ENCODE results near the gene DHRS11. TPM values are rescaled to one million over a fixed set of nuclear protein-coding genes. Genes with fewer than 3 reads are reported as not detected.

The DHRS11 gene
- total and polyA plus RNA-seq, 2 of the 8 experiments (the other 6 are each of a cell fraction or from before 2014, with no cell fraction given) = 29.5 to 63.3 TPM

- ChIA-PET POLR2A (ENCODE audit: partially characterized antibody) (no interaction called here), CTCF (ENCODE audit: partially characterized antibody) (interaction anchor here (0.8 to 9.5 kb wide), 25 partner anchors 9 to 611 kb away, joined by 3 to 122 read pairs (median 5); partner anchors contain the start of gene MRM1)
- no peak overlapping the region for H3K4me3 ChIP-seq (ENCODE audit: extremely low read depth in 1 of 4, insufficient read depth in 2 of 4, low read depth in 3 of 4, low read length in 4 of 4)
- H3K4me2 ChIP-seq (ENCODE audit: insufficient read depth in 1 of 2, low read depth in 2 of 2, low read length in 2 of 2) = no peak overlapping the region
- H3K27ac ChIP-seq (ENCODE audit: low read depth, low read length) = no peak overlapping the region
- no peak overlapping the region for H4K91ac ChIP-seq (replicated peaks; ENCODE audit: insufficient read length, low read length)
- H3K36me3 ChIP-seq (ENCODE audit: control insufficient read depth in 2 of 4, insufficient read depth in 4 of 4, low read length in 3 of 4) = no peaks in the 10 kb centered on the region
- H2BK12ac ChIP-seq (ENCODE audit: low read depth, low read length) = no peak overlapping the region; the same call in 1 of the 2 replicates
- H2BK20ac ChIP-seq (ENCODE audit: low read length) = no peak overlapping the region
- H2BK120ac ChIP-seq (replicated peaks; ENCODE audit: low read depth, low read length) = no peak overlapping the region
- H3K14ac ChIP-seq (ENCODE audit: insufficient read length) = no peak overlapping the region
- H3K4ac ChIP-seq (replicated peaks; ENCODE audit: insufficient read length, low read depth, low read length) = no peak overlapping the region
- H3K56ac ChIP-seq (replicated peaks; ENCODE audit: insufficient read length, low read depth, low read length) = no peak overlapping the region
- H2AK5ac ChIP-seq (ENCODE audit: low read depth, low read length) = no peak overlapping the region
- no peaks in the 10 kb centered on the region; a peak in 1 of 7 replicates for H3K27me3 ChIP-seq (replicated peaks in 1 of 4; ENCODE audit: control insufficient read depth in 3 of 4, extremely low read depth in 1 of 4, insufficient read depth in 3 of 4, low read length in 3 of 4)
- FAIRE-seq (no peak), DNase-seq (ENCODE audit: low read depth in 1 of 2, low spot score in 2 of 2) (peak; percentile 64 to 99)
- H3K23ac ChIP-seq (ENCODE audit: insufficient read length) = no peak overlapping the region
- H2AFZ ChIP-seq (ENCODE audit: low read length) = no peak overlapping the region
- H3K18ac ChIP-seq (ENCODE audit: extremely low read depth, low read length) = no peak overlapping the region; the same call in 1 of the 2 replicates
- H3K9ac ChIP-seq (replicated peaks in 1 of 4; ENCODE audit: extremely low read depth in 1 of 4, low read depth in 3 of 4, low read length in 3 of 4) = no peak overlapping the region
- H3K79me2 ChIP-seq (ENCODE audit: control insufficient read depth in 1 of 2, insufficient read depth in 2 of 2, low read length in 2 of 2) = no peaks in the 10 kb centered on the region
- H4K20me1 ChIP-seq (replicated peaks in 1 of 2; ENCODE audit: control insufficient read depth in 1 of 2, insufficient read depth in 2 of 2, low read length in 2 of 2) = peaks cover 0 to 1% of the 10 kb centered on the region in 2 experiments
- H2BK5ac ChIP-seq (ENCODE audit: low read depth, low read length) = no peak overlapping the region
- no peak overlapping the region for H2BK15ac ChIP-seq (ENCODE audit: low read length)
- no peaks in the 10 kb centered on the region; the same call in 1 of the 2 replicates for H3K23me2 ChIP-seq (ENCODE audit: low read depth, low read length)
- no peak overlapping the region for H4K8ac ChIP-seq (ENCODE audit: extremely low read depth, insufficient read depth, low read length)
- no peaks in the 10 kb centered on the region; the same call in 1 of the 2 replicates for H3K79me1 ChIP-seq (ENCODE audit: low read depth, low read length)
- H3K4me1 ChIP-seq (replicated peaks in 1 of 4; ENCODE audit: control insufficient read depth in 3 of 4, insufficient read depth in 4 of 4, low read length in 3 of 4) = peaks cover 2 to 28% (median 11%) of the 10 kb centered on the region in 4 experiments; a peak in 6 of 7 replicates
- H3K9me3 ChIP-seq (ENCODE audit: insufficient read depth in 2 of 2, low read depth in 1 of 2, low read length in 1 of 2) = no peaks in the 10 kb centered on the region
- WGBS, 2 experiments (ENCODE audit: extremely low coverage in 1 of 2, insufficient coverage in 1 of 2, insufficient read length in 1 of 2, insufficient replicate concordance in 2 of 2, low coverage in 1 of 2, low lambda C conversion rate in 2 of 2, missing lambda C conversion rate in 1 of 2) = 24% methylated on average over 13 of the region's 14 CpGs; no CpG with 5 or more reads in 1 of the 2 experiments
- H4K5ac ChIP-seq (ENCODE audit: insufficient read length, low read depth, low read length) = no peak overlapping the region
- peak in 1 of 2 experiments; percentile 83; a peak in 2 of 4 replicates for TF ChIP-seq SIN3A (conservative IDR thresholded peaks at IDR 0.05 in 1 of 2, IDR thresholded peaks at IDR 0.05 in 1 of 2; ENCODE audit: low read depth in 1 of 2, low read length in 2 of 2)
- TF ChIP-seq SIX5 (IDR thresholded peaks at IDR 0.05; ENCODE audit: low read depth, low read length) = no peak
- TF ChIP-seq NRF1 (IDR thresholded peaks at IDR 0.05; ENCODE audit: low read depth, low read length) = no peak
- no peak for TF ChIP-seq RNF2 (IDR thresholded peaks at IDR 0.05; ENCODE audit: borderline replicate concordance, low read depth, low read length, missing control alignments, poor library complexity, severe bottlenecking)
- TF ChIP-seq RXRA (IDR thresholded peaks at IDR 0.05; ENCODE audit: insufficient read depth, low read depth, low read length) = no peak
- TF ChIP-seq RAD21 (IDR thresholded peaks at IDR 0.05 in 1 of 2, conservative IDR thresholded peaks at IDR 0.05 in 1 of 2; ENCODE audit: low read depth in 2 of 2, low read length in 2 of 2) = peak; percentile 100
- no peak; the same call in 1 of the 2 replicates for TF ChIP-seq GABPA (IDR thresholded peaks at IDR 0.05; ENCODE audit: borderline replicate concordance, insufficient read depth, low read length)
- TF ChIP-seq TEAD4 (IDR thresholded peaks at IDR 0.05; ENCODE audit: low read depth, low read length) = peak; percentile 42; the same call in 1 of the 2 replicates
- TF ChIP-seq, protein P1, sequence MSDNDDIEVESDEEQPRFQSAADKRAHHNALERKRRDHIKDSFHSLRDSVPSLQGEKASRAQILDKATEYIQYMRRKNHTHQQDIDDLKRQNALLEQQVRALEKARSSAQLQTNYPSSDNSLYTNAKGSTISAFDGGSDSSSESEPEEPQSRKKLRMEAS (IDR thresholded peaks at IDR 0.05) = peak; percentile 94
- TF ChIP-seq SP4 (IDR thresholded peaks at IDR 0.05; ENCODE audit: low read length) = no peak
- no peak for TF ChIP-seq TAF7 (optimal IDR thresholded peaks at IDR 0.05; ENCODE audit: borderline replicate concordance, low read depth, low read length)
- no peak for TF ChIP-seq CHD2 (IDR thresholded peaks at IDR 0.05; ENCODE audit: low read length)
These were observed 37.7 kb downstream of the DHRS11 start for GRCh38 chr17:36629252-36629847.
